IMR-90 (cell line): ENCODE measurements around the gene TUBB4A. TPM values are rescaled to one million over a fixed set of nuclear protein-coding genes. Genes with fewer than 3 reads are reported as not detected.

Experiments
- ATAC-seq: fragments of 200-7000 bp; cut with Tn5 transposase; 2 replicates; pipeline ENCODE4 v1.9.1; 2020; ENCODE audit warnings: low read depth, mild to moderate bottlenecking, moderate library complexity
- BruUV-seq: library from RNA; stranded (reverse); fragments of 400-500 nt; replicated peaks from 2 replicates; lab custom pipeline; 2021; lab: Mats Ljungman, UMichigan
- CTCF ChIA-PET: fragments of 300-600 bp; formaldehyde crosslinking; extraction: SDS; loops from one replicate; lab custom pipeline; 2021; ENCODE audit warnings: antibody characterized with exemption; lab: Yijun Ruan, JAX
- POLR2A ChIA-PET: fragments of 300-600 bp; sonication (Branson Sonifier 250); formaldehyde crosslinking; loops from one replicate; lab custom pipeline; 2022; ENCODE audit warnings: antibody characterized with exemption; ENCODE audit not compliant: unreplicated experiment; lab: Charles Lee
- DNase-seq: peaks from one replicate; pipeline ENCODE4 v3.0.0; 2013
- H2AFZ ChIP-seq: replicated peaks from 2 replicates; pipeline ENCODE3; 2013; ENCODE audit warnings: low read length, mild to moderate bottlenecking; ENCODE audit not compliant: poor library complexity
- H2AK5ac ChIP-seq: 2 replicates; pipeline ENCODE4 v1.6.1; 2013; ENCODE audit warnings: low read depth, low read length, inconsistent platforms
- H2AK9ac ChIP-seq: replicated peaks from 2 replicates; pipeline ENCODE3; 2013; ENCODE audit warnings: mild to moderate bottlenecking, low read depth, low read length, moderate library complexity; ENCODE audit not compliant: poor library complexity
- H2BK120ac ChIP-seq: 2 replicates; pipeline ENCODE4 v1.6.1; 2013; ENCODE audit warnings: low read depth, low read length, inconsistent platforms
- H2BK15ac ChIP-seq: 3 replicates; pipeline ENCODE4 v1.6.1; 2013; ENCODE audit warnings: low read depth, low read length, inconsistent platforms
- H2BK20ac ChIP-seq: 2 replicates; pipeline ENCODE4 v1.6.1; 2013; ENCODE audit warnings: low read depth, mild to moderate bottlenecking, inconsistent platforms, low read length, moderate library complexity
- H2BK5ac ChIP-seq: 2 replicates; pipeline ENCODE4 v1.6.1; 2013; ENCODE audit warnings: mild to moderate bottlenecking, low read depth, low read length, inconsistent platforms; ENCODE audit not compliant: poor library complexity, severe bottlenecking
- H3K14ac ChIP-seq: replicated peaks from 2 replicates; pipeline ENCODE4 v1.6.1; 2013; ENCODE audit warnings: low read depth, low read length, inconsistent platforms
- H3K18ac ChIP-seq: 2 replicates; pipeline ENCODE4 v1.6.1; 2013; ENCODE audit warnings: low read depth, low read length, control low read depth
- H3K23ac ChIP-seq: 2 replicates; pipeline ENCODE4 v1.6.1; 2013; ENCODE audit warnings: low read depth, low read length, inconsistent platforms
- H3K27ac ChIP-seq: 2 replicates; pipeline ENCODE4 v1.5.1; 2013; ENCODE audit warnings: mild to moderate bottlenecking, control low read depth, low read length; ENCODE audit not compliant: insufficient read depth
- H3K27me3 ChIP-seq: 2 replicates; pipeline ENCODE4 v1.6.1; 2013; ENCODE audit warnings: low read length; ENCODE audit not compliant: control insufficient read depth, insufficient read depth
- H3K36me3 ChIP-seq: 2 replicates; pipeline ENCODE4 v1.6.1; 2013; ENCODE audit warnings: low read length, mixed read lengths; ENCODE audit not compliant: control insufficient read depth, insufficient read depth
- H3K4ac ChIP-seq: 2 replicates; pipeline ENCODE4 v1.6.1; 2013; ENCODE audit warnings: low read depth, low read length, inconsistent platforms
- H3K4me1 ChIP-seq: 2 replicates; pipeline ENCODE4 v1.6.1; 2013; ENCODE audit warnings: low read length, mixed read lengths; ENCODE audit not compliant: control insufficient read depth, insufficient read depth
- H3K4me2 ChIP-seq: 2 replicates; pipeline ENCODE4 v1.6.1; 2013; ENCODE audit warnings: low read depth, mild to moderate bottlenecking, control low read depth, low read length, moderate library complexity
- H3K4me3 ChIP-seq: 2 replicates; pipeline ENCODE4 v1.5.1; 2013; ENCODE audit warnings: low read depth, mild to moderate bottlenecking, control low read depth, low read length, moderate library complexity; ENCODE audit not compliant: insufficient read depth
- H3K56ac ChIP-seq: 2 replicates; pipeline ENCODE4 v1.6.1; 2013; ENCODE audit warnings: low read length, inconsistent platforms; ENCODE audit not compliant: insufficient read depth; ENCODE audit errors: extremely low read depth
- H3K79me1 ChIP-seq, 2 experiments: 2 replicates each; pipeline ENCODE4 v1.6.1; 2013; ENCODE audit warnings: low read length in 2 of 2, inconsistent platforms in 1 of 2, low read depth in 1 of 2
- H3K9ac ChIP-seq: 2 replicates; pipeline ENCODE4 v1.6.1; 2013; ENCODE audit warnings: low read depth, low read length, control low read depth
- H3K9me1 ChIP-seq: 2 replicates; pipeline ENCODE4 v1.6.1; 2013; ENCODE audit warnings: low read length, inconsistent platforms; ENCODE audit not compliant: insufficient read depth
- H3K9me3 ChIP-seq: 2 replicates; pipeline ENCODE4 v1.6.1; 2013; ENCODE audit warnings: low read length; ENCODE audit not compliant: control insufficient read depth, insufficient read depth
- H4K20me1 ChIP-seq: 2 replicates; pipeline ENCODE4 v1.6.1; 2013; ENCODE audit warnings: low read length, inconsistent platforms; ENCODE audit not compliant: insufficient read depth
- H4K5ac ChIP-seq: 2 replicates; pipeline ENCODE4 v1.6.1; 2013; ENCODE audit warnings: mild to moderate bottlenecking, low read depth, low read length, control low read depth
- H4K8ac ChIP-seq, 2 experiments: 2 replicates each; pipeline ENCODE4 v1.6.1; 2013; ENCODE audit warnings: low read depth in 2 of 2, low read length in 2 of 2, control low read depth in 1 of 2, inconsistent platforms in 1 of 2
- H4K91ac ChIP-seq: 2 replicates; pipeline ENCODE4 v1.6.1; 2013; ENCODE audit warnings: low read depth, low read length, inconsistent platforms; ENCODE audit not compliant: insufficient read depth
- BHLHE40 ChIP-seq: fragments of 150-350 bp; IDR thresholded peaks from 2 replicates; pipeline ENCODE4 v1.6.1; 2016; ENCODE audit warnings: mild to moderate bottlenecking, low read depth, low read length
- CEBPB ChIP-seq: IDR thresholded peaks from 2 replicates; pipeline ENCODE4 v1.6.1; 2012; ENCODE audit warnings: low read depth, low read length, improper control_type of control experiment
- CHD1 ChIP-seq: IDR thresholded peaks from 2 replicates; pipeline ENCODE4 v1.6.1; 2012; ENCODE audit warnings: low read depth, low read length, improper control_type of control experiment
- ELK1 ChIP-seq: fragments of 150-350 bp; IDR thresholded peaks from 2 replicates; pipeline ENCODE4 v1.6.1; 2016; ENCODE audit warnings: low read depth, mild to moderate bottlenecking, low read length, moderate library complexity, borderline replicate concordance
- FOS ChIP-seq: fragments of 150-350 bp; IDR thresholded peaks from 2 replicates; pipeline ENCODE4 v1.6.1; 2016; ENCODE audit warnings: low read depth, low read length
- MAFK ChIP-seq: IDR thresholded peaks from 2 replicates; pipeline ENCODE4 v1.6.1; 2012; ENCODE audit warnings: low read depth, low read length, improper control_type of control experiment
- MAZ ChIP-seq: IDR thresholded peaks from 2 replicates; pipeline ENCODE4 v1.6.1; 2012; ENCODE audit warnings: low read depth, mild to moderate bottlenecking, low read length, improper control_type of control experiment, moderate library complexity, borderline replicate concordance
- MXI1 ChIP-seq: IDR thresholded peaks from 2 replicates; pipeline ENCODE4 v1.6.1; 2012; ENCODE audit warnings: low read depth, mild to moderate bottlenecking, low read length, moderate library complexity, borderline replicate concordance
- NFE2L2 ChIP-seq: fragments of 150-350 bp; IDR thresholded peaks from 2 replicates; pipeline ENCODE4 v1.6.1; 2016; ENCODE audit warnings: low read depth, mild to moderate bottlenecking, low read length
- POLR2A ChIP-seq: IDR thresholded peaks from 2 replicates; pipeline ENCODE4 v1.6.1; 2012; ENCODE audit warnings: mild to moderate bottlenecking, low read depth, low read length
- RAD21 ChIP-seq: IDR thresholded peaks from 2 replicates; pipeline ENCODE4 v1.6.1; 2012; ENCODE audit warnings: low read length, improper control_type of control experiment
- RCOR1 ChIP-seq: IDR thresholded peaks from 2 replicates; pipeline ENCODE4 v1.6.1; 2012; ENCODE audit warnings: mild to moderate bottlenecking, low read length, improper control_type of control experiment; ENCODE audit not compliant: insufficient replicate concordance
- RFX5 ChIP-seq: IDR thresholded peaks from 2 replicates; pipeline ENCODE4 v1.8.0; 2012; ENCODE audit warnings: low read depth, mild to moderate bottlenecking, low read length, moderate library complexity
- SMC3 ChIP-seq: fragments of 150-350 bp; IDR thresholded peaks from 2 replicates; pipeline ENCODE4 v1.6.1; 2016; ENCODE audit warnings: low read depth, mild to moderate bottlenecking, antibody characterized with exemption, low read length, moderate library complexity
- USF2 ChIP-seq: fragments of 150-350 bp; IDR thresholded peaks from 2 replicates; pipeline ENCODE4 v1.6.1; 2017; ENCODE audit warnings: mild to moderate bottlenecking, antibody characterized with exemption, low read length, low read depth
- WGBS, 2 experiments: methylation state at CpG; one replicate each; pipeline versions ENCODE4 v1.1.5 to v1.1.7; 2013; ENCODE audit warnings: missing lambda C conversion rate in 2 of 2; ENCODE audit not compliant: insufficient read length in 1 of 2; ENCODE audit errors: extremely low coverage in 2 of 2; 5-methylcytosine and 5-hydroxymethylcytosine counted together
- dilution Hi-C: fragments of 300-500 bp; cut with HindIII; formaldehyde crosslinking; loops from one replicate; pipeline ENCODE4 v1.14.3; 2018; ENCODE audit warnings: low sequenced_read_pairs; ENCODE audit not compliant: unreplicated experiment
- in situ Hi-C: fragments of 300-500 bp; cut with MboI; formaldehyde crosslinking; loops from 3 replicates; pipeline ENCODE4 v1.14.3; 2019; ENCODE audit warnings: low sequenced_read_pairs, inconsistent platforms, mixed read lengths
- intact Hi-C: fragments of 100-400 bp; cut with micrococcal nuclease; formaldehyde crosslinking; loops from 2 replicates; pipeline ENCODE4 v1.10.0; 2022
- polyA plus RNA-seq, 3 experiments: library from polyadenylated mRNA; depleted of rRNA; stranded (reverse); fragments of >200 nt; gene quantifications; 2 replicates each; pipeline ENCODE4 v1.2.3, GENCODE V29; 2012; ENCODE audit warnings: low replicate concordance in 1 of 3
- total RNA-seq: library from RNA; depleted of rRNA; stranded (reverse); fragments of >200 nt; gene quantifications from 2 replicates; pipeline ENCODE4 v1.2.3, GENCODE V29; 2012
- TF ChIP-seq, protein P1 (sequence below): conservative IDR thresholded peaks from 2 replicates; pipeline ENCODE4 v1.5.1; 2012; ENCODE audit warnings: mild to moderate bottlenecking, low read depth, low read length, improper control_type of control experiment

TUBB4A gene
- total and polyA plus RNA-seq, 2 of the 4 experiments (the other 2 are of a cell fraction), result not detected

DNA sequence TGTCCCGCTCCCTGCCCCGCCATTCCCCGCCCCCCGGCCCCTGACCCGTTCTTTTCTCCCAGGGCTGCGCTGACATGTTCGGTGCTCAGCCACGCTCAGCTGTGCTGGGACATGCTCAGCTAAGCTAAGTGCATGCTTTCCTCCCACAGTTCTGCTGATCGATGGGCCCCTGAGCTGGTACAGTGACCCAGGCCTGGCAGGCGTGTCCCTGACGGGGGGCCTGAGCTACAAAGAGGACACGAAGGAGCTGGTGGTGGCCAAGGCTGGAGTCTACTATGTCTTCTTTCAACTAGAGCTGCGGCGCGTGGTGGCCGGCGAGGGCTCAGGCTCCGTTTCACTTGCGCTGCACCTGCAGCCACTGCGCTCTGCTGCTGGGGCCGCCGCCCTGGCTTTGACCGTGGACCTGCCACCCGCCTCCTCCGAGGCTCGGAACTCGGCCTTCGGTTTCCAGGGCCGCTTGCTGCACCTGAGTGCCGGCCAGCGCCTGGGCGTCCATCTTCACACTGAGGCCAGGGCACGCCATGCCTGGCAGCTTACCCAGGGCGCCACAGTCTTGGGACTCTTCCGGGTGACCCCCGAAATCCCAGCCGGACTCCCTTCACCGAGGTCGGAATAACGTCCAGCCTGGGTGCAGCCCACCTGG, 32.5 kb upstream of the TUBB4A start:
- ATAC-seq (no peak), DNase-seq (no peak)
- no peak overlapping the region for H3K23ac ChIP-seq
- no peak overlapping the region for H3K4me2 ChIP-seq
- H2BK15ac ChIP-seq, result no peak overlapping the region
- H2AK5ac ChIP-seq, result no peak overlapping the region
- in situ Hi-C loops, result no loop called here
- ChIA-PET POLR2A (no interaction called here), CTCF (no interaction called here)
- no peak overlapping the region for H2AFZ ChIP-seq
- H4K91ac ChIP-seq, result no peak overlapping the region
- no peak overlapping the region for H3K4ac ChIP-seq
- H3K14ac ChIP-seq, result no peak overlapping the region
- H3K36me3 ChIP-seq, result no peaks in the 10 kb centered on the region
- no peak overlapping the region for H4K8ac ChIP-seq
- no peak overlapping the region for H2BK20ac ChIP-seq
- peaks cover 15% of the 10 kb centered on the region; the same call in 1 of the 2 replicates for H3K27me3 ChIP-seq
- no peak overlapping the region for H4K5ac ChIP-seq
- no peak overlapping the region for H2BK5ac ChIP-seq
- H4K20me1 ChIP-seq, result no peaks in the 10 kb centered on the region
- no TSS peak for BruUV-seq
- no peak overlapping the region for H2BK120ac ChIP-seq
- no peak overlapping the region for H3K56ac ChIP-seq
- no peak overlapping the region for H2AK9ac ChIP-seq
- no peak overlapping the region for H3K18ac ChIP-seq
- H3K27ac ChIP-seq, result no peak overlapping the region
- H3K9ac ChIP-seq, result no peak overlapping the region
- H3K9me1 ChIP-seq, result no peaks in the 10 kb centered on the region
- no peaks in the 10 kb centered on the region for H3K4me1 ChIP-seq
- 0 out of 2 replicates have a peak, but pooled peaks cover 4% of the 10 kb centered on the region for H3K9me3 ChIP-seq
- H3K79me1 ChIP-seq, result no peaks in the 10 kb centered on the region
- 66% methylated on average over 21 of the region's 40 CpGs; no CpG with 5 or more reads in 1 of the 2 experiments for WGBS, 2 experiments
- dilution Hi-C loops, result no loop called here
- intact Hi-C loops, result loop anchor here (5.0 kb wide), 1 partner anchor 203 kb away; the partner anchor contains the start of genes GPR108 and TRIP10
- TF ChIP-seq MXI1 (no peak), MAFK (no peak), USF2 (no peak), SMC3 (no peak), BHLHE40 (no peak), RFX5 (no peak), FOS (no peak), RCOR1 (no peak), RAD21 (no peak), ELK1 (no peak), CHD1 (no peak), POLR2A (no peak), CEBPB (no peak), NFE2L2 (no peak), MAZ (no peak)
- TF ChIP-seq, protein P1, sequence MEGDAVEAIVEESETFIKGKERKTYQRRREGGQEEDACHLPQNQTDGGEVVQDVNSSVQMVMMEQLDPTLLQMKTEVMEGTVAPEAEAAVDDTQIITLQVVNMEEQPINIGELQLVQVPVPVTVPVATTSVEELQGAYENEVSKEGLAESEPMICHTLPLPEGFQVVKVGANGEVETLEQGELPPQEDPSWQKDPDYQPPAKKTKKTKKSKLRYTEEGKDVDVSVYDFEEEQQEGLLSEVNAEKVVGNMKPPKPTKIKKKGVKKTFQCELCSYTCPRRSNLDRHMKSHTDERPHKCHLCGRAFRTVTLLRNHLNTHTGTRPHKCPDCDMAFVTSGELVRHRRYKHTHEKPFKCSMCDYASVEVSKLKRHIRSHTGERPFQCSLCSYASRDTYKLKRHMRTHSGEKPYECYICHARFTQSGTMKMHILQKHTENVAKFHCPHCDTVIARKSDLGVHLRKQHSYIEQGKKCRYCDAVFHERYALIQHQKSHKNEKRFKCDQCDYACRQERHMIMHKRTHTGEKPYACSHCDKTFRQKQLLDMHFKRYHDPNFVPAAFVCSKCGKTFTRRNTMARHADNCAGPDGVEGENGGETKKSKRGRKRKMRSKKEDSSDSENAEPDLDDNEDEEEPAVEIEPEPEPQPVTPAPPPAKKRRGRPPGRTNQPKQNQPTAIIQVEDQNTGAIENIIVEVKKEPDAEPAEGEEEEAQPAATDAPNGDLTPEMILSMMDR, result no peak
- no peak overlapping the region for H3K4me3 ChIP-seq
